Prostate gland (tissue), 2 donors: ENCODE measurements around the gene ATP1B2. TPM values are rescaled to one million over a fixed set of nuclear protein-coding genes. Genes with fewer than 3 reads are reported as not detected.

Experiments
- total RNA-seq, 2 donors: library from RNA; depleted of rRNA; stranded (reverse); fragments of >200 nt; gene quantifications; one replicate each; pipeline ENCODE4 v1.1.0, GENCODE V29; 2016

The ATP1B2 gene
- total RNA-seq, 2 donors from 2014 or later = 0.82 to 11.7 TPM

Other genes starting within 250 kb of the ATP1B2 start
- 100 to 1,000 TPM in 1 of 2 donors, 10 to 100 TPM in 1; 63.0 to 192 TPM for gene TMEM256, start 246.8 kb upstream of the ATP1B2 start, total RNA-seq
- 10 to 100 TPM in 1 of 2 donors, 1 to 10 TPM in 1; 8.6 to 16.2 TPM for gene NLGN2, start 243.1 kb upstream of the ATP1B2 start, total RNA-seq
- gene SPEM1, start 230.6 kb upstream of the ATP1B2 start, total RNA-seq = 1 to 10 TPM in 1 of 2 donors, not detected in 1; 3.6 TPM
- 1 to 10 TPM in 1 of 2 donors, not detected in 1; 5.3 TPM for gene SPEM2, start 225.3 kb upstream of the ATP1B2 start, total RNA-seq
- gene SPEM3, start 222.1 kb upstream of the ATP1B2 start, total RNA-seq = under 1 TPM; 0.09 to 0.11 TPM
- gene TMEM102, start 215.5 kb upstream of the ATP1B2 start, total RNA-seq = 10 to 100 TPM in 1 of 2 donors, 1 to 10 TPM in 1; 9.9 to 10.3 TPM
- gene FGF11, start 211.4 kb upstream of the ATP1B2 start, total RNA-seq = 1 to 10 TPM; 1.2 to 4.2 TPM
- 10 to 100 TPM in 1 of 2 donors, 1 to 10 TPM in 1; 6.9 to 10.4 TPM for gene CHRNB1, start 205.9 kb upstream of the ATP1B2 start, total RNA-seq
- gene ZBTB4, start 171.3 kb upstream of the ATP1B2 start, total RNA-seq = 10 to 100 TPM; 60.5 to 69.4 TPM
- not detected for gene SLC35G6, start 169.5 kb upstream of the ATP1B2 start, total RNA-seq
- gene POLR2A, start 166.6 kb upstream of the ATP1B2 start, total RNA-seq = 100 to 1,000 TPM in 1 of 2 donors, 10 to 100 TPM in 1; 79.7 to 217 TPM
- 10 to 100 TPM; 29.9 to 47.9 TPM for gene TNFSF12, start 101.9 kb upstream of the ATP1B2 start, total RNA-seq
- gene TNFSF13, start 92.2 kb upstream of the ATP1B2 start, total RNA-seq = 10 to 100 TPM; 20.4 to 21.1 TPM
- 10 to 100 TPM; 39.6 to 65.7 TPM for gene SENP3, start 89.0 kb upstream of the ATP1B2 start, total RNA-seq
- gene CD68, start 71.3 kb upstream of the ATP1B2 start, total RNA-seq = 10 to 100 TPM; 12.3 to 17.3 TPM
- 100 to 1,000 TPM; 101 to 239 TPM for gene MPDU1, start 67.1 kb upstream of the ATP1B2 start, total RNA-seq
- gene SOX15, start 60.8 kb upstream of the ATP1B2 start, total RNA-seq = 10 to 100 TPM in 1 of 2 donors, 1 to 10 TPM in 1; 6.3 to 15.0 TPM
- gene FXR2, start 36.0 kb upstream of the ATP1B2 start, total RNA-seq = 10 to 100 TPM; 27.1 to 51.4 TPM
- gene SAT2, start 23.1 kb upstream of the ATP1B2 start, total RNA-seq = 100 to 1,000 TPM in 1 of 2 donors, 10 to 100 TPM in 1; 83.3 to 139 TPM
- gene SHBG, start 20.8 kb upstream of the ATP1B2 start, total RNA-seq = 1 to 10 TPM in 1 of 2 donors, not detected in 1; 2.1 TPM
- 10 to 100 TPM; 52.3 to 65.0 TPM for gene TP53, start 36.6 kb downstream of the ATP1B2 start, total RNA-seq
- gene WRAP53, start 37.6 kb downstream of the ATP1B2 start, total RNA-seq = 1 to 10 TPM; 8.6 to 9.4 TPM
- 1 to 10 TPM; 3.0 to 5.5 TPM for gene EFNB3, start 54.3 kb downstream of the ATP1B2 start, total RNA-seq
- gene DNAH2, start 66.8 kb downstream of the ATP1B2 start, total RNA-seq = 1 to 10 TPM in 1 of 2 donors, under 1 TPM in 1; 0.09 to 4.9 TPM
- 10 to 100 TPM; 12.7 to 30.2 TPM for gene KDM6B, start 183.3 kb downstream of the ATP1B2 start, total RNA-seq
- 10 to 100 TPM; 11.1 to 15.7 TPM for gene TMEM88, start 204.1 kb downstream of the ATP1B2 start, total RNA-seq
- gene NAA38, start 206.6 kb downstream of the ATP1B2 start, total RNA-seq = 100 to 1,000 TPM in 1 of 2 donors, 10 to 100 TPM in 1; 74.6 to 163 TPM
- 10 to 100 TPM in 1 of 2 donors, 1 to 10 TPM in 1; 5.7 to 20.8 TPM for gene CYB5D1, start 207.1 kb downstream of the ATP1B2 start, total RNA-seq
- gene CHD3, start 237.9 kb downstream of the ATP1B2 start, total RNA-seq = 100 to 1,000 TPM; 166 to 196 TPM